GM12875 (cell line): ENCODE data around the gene DNM3.

Experiments used
- H3K4me3 ChIP-seq: one replicate; pipeline ENCODE4 v1.5.1; 2011; ENCODE audit warnings: low read depth, low read length, control low read depth
- TF ChIP-seq, protein P1 (sequence below): IDR thresholded peaks from 2 replicates; pipeline ENCODE4 v1.5.1; 2011; ENCODE audit warnings: low read depth, mild to moderate bottlenecking, control low read depth, inconsistent platforms, low read length, moderate library complexity, borderline replicate concordance; ENCODE audit not compliant: insufficient read depth

The DNM3 gene

DNA sequence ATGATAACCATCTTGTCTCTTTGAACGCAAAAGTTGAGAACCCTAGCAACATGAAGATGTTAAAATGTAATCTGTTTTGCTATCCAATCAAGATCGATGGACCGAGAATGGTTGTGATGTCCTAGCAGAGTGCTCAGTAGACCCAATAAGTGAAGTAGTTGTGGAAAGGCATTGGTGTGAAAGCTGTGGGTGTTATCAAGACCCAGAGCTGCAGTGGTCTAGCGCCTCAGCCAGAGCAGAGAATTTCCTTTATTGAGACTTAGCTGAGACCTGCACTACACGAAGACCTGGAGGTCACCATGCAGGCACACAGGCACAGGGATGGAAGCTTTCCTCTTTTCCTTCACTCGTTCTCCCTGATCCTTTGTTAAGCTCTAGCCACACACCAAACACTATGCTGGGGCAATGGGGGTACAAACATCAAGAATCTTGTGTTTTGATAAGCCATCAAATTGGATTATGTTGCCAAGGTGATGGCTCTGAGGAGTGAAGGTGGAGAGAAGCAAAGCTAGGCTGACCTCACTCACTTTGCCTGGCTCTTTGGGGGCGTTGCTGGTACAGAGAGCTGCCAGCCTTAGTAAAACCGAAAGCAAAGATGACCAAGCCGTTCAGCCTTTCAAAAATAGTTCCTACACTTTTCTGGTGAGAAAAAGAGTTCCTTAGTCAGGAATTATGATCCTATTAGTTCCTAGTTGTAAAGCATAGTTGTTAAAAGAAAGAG, 35.7 kb upstream of the DNM3 start:
- H3K4me3 ChIP-seq = no peak overlapping the region

DNA sequence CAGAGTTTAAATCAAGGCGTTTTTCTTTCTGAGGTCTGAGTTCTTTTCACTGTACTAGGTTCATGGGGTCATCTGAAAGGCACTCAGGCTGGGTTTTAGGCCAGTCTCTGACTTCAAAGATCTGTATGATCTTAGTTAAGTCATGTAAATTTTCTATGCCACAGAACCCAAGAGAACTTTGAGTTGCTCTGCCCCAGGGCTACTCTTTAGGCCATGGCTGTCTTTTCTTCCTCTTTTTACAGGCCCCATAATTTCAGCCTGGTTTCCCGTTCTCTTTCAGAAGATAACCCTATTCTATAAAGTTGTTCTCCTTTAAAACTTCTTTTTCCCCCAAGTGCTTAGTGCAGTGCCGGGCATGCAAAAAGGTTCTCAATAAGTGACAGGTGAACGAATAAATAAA, 33.7 kb upstream of the DNM3 start:
- H3K4me3 ChIP-seq = no peak overlapping the region
- TF ChIP-seq, protein P1, sequence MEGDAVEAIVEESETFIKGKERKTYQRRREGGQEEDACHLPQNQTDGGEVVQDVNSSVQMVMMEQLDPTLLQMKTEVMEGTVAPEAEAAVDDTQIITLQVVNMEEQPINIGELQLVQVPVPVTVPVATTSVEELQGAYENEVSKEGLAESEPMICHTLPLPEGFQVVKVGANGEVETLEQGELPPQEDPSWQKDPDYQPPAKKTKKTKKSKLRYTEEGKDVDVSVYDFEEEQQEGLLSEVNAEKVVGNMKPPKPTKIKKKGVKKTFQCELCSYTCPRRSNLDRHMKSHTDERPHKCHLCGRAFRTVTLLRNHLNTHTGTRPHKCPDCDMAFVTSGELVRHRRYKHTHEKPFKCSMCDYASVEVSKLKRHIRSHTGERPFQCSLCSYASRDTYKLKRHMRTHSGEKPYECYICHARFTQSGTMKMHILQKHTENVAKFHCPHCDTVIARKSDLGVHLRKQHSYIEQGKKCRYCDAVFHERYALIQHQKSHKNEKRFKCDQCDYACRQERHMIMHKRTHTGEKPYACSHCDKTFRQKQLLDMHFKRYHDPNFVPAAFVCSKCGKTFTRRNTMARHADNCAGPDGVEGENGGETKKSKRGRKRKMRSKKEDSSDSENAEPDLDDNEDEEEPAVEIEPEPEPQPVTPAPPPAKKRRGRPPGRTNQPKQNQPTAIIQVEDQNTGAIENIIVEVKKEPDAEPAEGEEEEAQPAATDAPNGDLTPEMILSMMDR = no peak

More for the DNA sequence above, 35.7 kb upstream of the DNM3 start:
- TF ChIP-seq, protein P1 = no peak

DNA sequence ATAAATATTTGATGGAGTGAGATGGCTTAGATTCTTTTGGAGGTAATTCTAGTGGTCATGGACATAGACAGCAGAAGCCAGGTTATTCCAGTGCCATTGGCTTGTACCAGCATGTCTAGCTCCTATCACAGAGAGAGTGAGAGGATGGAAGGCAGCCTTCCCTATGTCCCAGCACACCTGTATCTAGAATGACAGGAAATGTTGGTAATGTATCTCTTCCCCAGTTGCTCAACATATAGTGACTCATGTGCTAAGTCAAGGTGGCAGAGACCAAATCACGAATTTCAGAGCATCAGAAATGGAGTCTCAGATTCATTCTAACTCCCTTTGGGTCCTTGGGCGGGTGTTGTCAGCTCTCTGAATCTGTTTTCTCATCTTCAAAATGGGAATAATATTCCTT, 31.5 kb upstream of the DNM3 start:
- TF ChIP-seq, protein P1 = no peak
- H3K4me3 ChIP-seq = no peak overlapping the region

DNA sequence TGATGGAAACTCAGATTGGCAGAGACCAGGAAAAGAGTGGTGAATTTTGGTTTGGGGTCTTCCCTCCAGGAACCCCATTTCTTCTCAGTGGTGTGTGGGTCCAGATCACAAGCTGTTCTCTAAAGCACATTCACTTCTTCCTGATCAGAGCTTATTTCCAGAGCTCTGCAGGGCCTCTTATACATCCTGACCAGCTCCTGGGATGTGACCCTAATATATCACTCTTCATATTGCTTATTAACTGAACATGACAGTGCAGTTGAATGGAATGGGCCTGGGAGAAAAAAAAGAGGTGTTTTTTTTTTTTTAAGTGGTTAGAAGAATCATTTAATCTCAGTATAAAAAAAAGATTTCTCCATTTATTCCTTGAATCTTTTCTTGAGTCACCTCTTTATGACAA, 29.6 kb upstream of the DNM3 start:
- TF ChIP-seq, protein P1 = no peak
- H3K4me3 ChIP-seq = no peak overlapping the region

DNA sequence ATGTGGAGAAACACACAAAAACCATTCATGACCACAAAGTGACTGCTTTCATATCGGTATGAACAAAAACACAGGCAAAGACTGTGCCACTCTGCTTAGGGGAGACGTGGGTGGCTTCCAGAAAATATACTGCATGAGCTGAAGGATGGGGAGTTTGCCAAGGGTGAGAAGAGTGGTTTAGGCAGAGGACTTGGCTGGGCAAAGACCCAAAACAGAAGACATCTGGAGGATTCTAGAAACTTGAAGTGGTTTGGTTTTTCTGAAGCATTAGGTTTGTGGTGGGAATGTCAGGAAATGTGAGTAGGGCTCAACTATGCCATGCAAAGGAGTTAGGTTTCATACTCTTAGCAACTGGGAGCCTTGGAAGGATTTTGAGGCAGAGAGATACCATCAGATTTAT, 26.6 kb upstream of the DNM3 start:
- H3K4me3 ChIP-seq = no peak overlapping the region
- TF ChIP-seq, protein P1 = no peak

DNA sequence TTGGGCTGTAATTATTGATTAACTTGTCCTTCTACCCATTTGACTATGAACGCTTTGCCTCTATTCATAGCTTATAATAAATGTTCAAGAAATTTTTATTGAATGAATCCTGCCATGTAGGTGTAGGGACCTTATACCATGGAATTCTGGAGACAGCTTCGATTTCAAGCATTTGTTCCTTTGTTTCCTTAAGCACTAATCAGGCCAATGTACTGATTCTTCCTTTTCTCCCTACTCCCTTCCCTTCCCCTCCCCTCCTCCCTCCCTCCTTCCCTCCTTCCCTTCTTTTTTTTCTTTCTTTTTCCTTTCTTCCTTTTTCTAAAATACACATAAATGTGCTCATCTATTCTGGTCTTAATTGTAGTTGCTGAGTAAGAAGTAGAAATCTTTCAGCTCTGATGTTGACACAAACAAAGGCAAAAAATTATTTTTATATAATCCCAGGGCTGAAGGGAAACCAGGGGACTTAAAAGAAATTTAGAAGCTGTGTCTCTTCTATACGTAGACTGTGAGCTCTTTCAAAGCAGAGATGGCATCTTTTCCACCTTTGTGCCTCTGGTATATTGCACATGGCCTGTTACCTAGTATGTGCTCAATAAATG, 24.9 kb upstream of the DNM3 start:
- TF ChIP-seq, protein P1 = no peak

DNA sequence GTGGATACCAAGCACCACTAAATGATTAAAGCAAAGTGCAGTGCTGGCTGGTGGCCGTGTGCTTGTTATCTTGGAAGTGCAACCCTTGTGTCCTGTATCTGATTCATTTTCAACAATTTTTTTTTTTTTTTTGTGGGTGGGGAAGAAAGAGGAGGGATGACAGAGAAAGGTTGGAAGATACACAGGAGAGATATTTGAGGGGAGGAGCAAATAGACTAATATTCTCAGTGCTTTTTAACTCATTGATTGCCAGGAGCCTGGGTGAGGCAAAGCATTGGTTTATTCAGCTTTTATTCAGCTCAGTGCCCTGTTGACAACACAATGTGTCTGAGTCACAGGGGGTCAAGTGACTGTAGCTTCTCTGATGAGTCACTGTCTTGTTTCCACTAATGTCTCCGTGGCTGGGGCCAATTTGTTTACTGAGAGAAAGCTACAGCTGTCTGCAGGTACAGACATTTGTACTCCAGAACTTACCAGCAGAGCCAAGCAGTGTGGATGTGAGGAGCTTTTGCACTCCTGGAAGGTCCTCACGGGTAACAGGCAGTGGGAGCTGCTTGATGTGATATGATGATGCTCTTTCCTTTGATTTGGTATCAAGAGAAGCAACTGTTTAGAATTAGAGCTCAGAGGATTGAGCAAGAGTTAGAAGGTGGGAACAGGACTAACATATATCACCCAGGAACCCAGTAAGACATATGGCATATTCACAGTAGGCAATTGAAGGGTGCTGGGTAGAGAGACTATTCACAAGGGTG, 23.6 kb upstream of the DNM3 start:
- H3K4me3 ChIP-seq = no peak overlapping the region
- TF ChIP-seq, protein P1 = no peak

More for the DNA sequence above, 24.9 kb upstream of the DNM3 start:
- no peak overlapping the region for H3K4me3 ChIP-seq
